NOMO-1 treated with dmso at 0.1 percent for 144 hours (cell line): ENCODE measurements around the gene SPOUT1.
"Not testable (repeated sequence)": the region's sequence is repeated elsewhere in the genome, so short reads cannot be mapped to it uniquely, and the experiment has no call there.

Source experiments
- DNase-seq: peaks from one replicate; lab custom pipeline; 2025; ENCODE audit not compliant: unreplicated experiment; lab: John Stamatoyannopoulos, UW

SPOUT1 gene

GRCh38 chr9:128780093-128780492, 49.5 kb downstream of the SPOUT1 start:
- not testable (repeated sequence) for DNase-seq

- no peak for DNase-seq
Measured at GRCh38 chr9:128774804-128775203, 54.8 kb downstream of the SPOUT1 start.

- no peak for DNase-seq
Measured at GRCh38 chr9:128773049-128773448, 56.5 kb downstream of the SPOUT1 start.

- DNase-seq, result peak; percentile 76
Measured at GRCh38 chr9:128771745-128772519, 57.7 kb downstream of the SPOUT1 start, which contains the start of gene ZER1. Gene ZER1 (minus strand): TSS chr9:128771927. CDS start chr9:128755565, 16,362 bp downstream.

- DNase-seq, result no peak
Measured at GRCh38 chr9:128771094-128771721, 58.4 kb downstream of the SPOUT1 start.

GRCh38 chr9:128770286-128771030, 59.1 kb downstream of the SPOUT1 start:
- no peak for DNase-seq
